ENCODE results near the gene MCRIP2. TPM values are rescaled to one million over a fixed set of nuclear protein-coding genes. Genes with fewer than 3 reads are reported as not detected.

The MCRIP2 gene
- total and polyA plus RNA-seq, 9 donors, result 0.98 to 42.3 (median 31.2) TPM

DNA sequence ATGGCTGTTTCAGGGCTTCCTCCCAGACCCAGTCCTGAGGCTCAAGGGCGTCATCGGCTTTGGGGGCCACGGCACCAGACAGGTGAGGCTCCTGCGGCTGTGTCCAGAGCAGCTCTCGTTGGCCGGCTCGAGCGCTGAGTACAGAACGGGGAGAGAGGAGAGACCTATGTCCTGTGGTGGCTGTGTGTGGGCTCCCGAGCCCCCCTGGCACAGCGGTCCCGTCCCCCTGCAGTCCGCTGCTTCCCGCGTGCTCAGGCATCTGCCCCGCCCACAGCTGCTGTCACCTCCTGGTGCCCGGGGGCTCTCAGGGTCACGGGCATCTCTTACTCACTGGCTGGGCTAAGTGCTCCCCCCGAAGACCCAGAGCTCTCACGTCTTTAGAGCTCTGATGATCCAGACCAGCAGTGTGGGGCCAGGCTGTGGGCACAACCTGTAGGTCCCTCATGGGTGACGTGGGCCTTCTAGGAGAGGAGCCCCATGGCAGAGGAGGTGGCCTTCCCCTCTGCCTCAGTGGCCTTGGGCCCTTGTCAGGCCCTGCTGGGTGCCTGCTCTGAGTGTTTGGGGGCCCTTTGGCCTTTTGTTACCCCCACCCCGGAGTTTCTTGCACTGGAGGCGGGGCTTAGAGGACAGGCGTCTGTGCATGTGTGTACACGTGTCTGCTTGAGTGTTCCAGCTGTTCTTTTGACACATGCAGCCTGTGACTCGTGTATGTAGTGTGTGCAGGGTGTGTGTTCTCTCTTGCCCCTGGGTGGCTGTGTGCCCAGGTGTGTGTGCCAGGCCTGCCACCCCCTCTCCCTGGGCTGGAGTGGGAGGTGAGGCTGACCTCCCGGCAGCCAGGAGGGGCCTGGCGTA, 11.1 kb downstream of the MCRIP2 start:
- WGBS, 3 donors, result 79 to 81% (median 81%) methylated on average over 28 of the region's 28 CpGs
- DNase-seq, result no peak
- intact Hi-C loops (cut with DNase I), result loop anchor here in 1 of 4 donors (10.0 kb wide), 1 partner anchor 268 kb away; the partner anchor contains the start of gene PGAP6

DNA sequence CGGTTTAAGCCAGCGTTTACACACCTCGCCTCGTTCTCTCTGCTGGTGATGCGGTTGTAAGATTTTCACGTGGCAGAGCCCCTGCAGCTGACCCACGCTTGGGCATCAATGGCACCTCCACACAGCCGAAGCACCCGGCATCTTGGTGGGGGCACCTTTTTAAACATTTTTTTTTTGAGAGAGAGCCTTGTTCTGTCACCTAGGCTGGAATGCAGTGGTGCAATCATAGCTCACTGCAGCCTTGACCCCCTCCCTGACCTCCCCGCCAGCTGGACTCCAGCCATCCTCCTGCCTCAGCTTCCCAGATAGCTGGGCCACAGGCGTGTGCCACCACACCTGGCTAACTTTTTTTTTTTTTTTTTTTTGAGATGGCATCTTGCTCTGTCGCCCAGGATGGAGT, 12.4 kb downstream of the MCRIP2 start:
- H3K27ac ChIP-seq, result no peak overlapping the region
- DNase-seq, result no peak
- no peaks in the 10 kb centered on the region for H3K9me3 ChIP-seq
- WGBS, 3 donors, result 72 to 84% (median 76%) methylated on average over 12 of the region's 12 CpGs
- peaks cover 5% of the 10 kb centered on the region for H3K4me1 ChIP-seq (ENCODE audit: insufficient read depth)
- H3K27me3 ChIP-seq, result no peaks in the 10 kb centered on the region
- no peak overlapping the region for H3K4me3 ChIP-seq
- H3K36me3 ChIP-seq, result no peaks in the 10 kb centered on the region
- intact Hi-C loops (cut with DNase I), result loop anchor here in 1 of 4 donors (10.0 kb wide), 1 partner anchor 269 kb away; the partner anchor contains the start of gene PGAP6
- TF ChIP-seq EP300 (IDR thresholded peaks at IDR 0.05) (no peak), POLR2A (IDR thresholded peaks at IDR 0.05) (no peak)
- TF ChIP-seq, protein P1, sequence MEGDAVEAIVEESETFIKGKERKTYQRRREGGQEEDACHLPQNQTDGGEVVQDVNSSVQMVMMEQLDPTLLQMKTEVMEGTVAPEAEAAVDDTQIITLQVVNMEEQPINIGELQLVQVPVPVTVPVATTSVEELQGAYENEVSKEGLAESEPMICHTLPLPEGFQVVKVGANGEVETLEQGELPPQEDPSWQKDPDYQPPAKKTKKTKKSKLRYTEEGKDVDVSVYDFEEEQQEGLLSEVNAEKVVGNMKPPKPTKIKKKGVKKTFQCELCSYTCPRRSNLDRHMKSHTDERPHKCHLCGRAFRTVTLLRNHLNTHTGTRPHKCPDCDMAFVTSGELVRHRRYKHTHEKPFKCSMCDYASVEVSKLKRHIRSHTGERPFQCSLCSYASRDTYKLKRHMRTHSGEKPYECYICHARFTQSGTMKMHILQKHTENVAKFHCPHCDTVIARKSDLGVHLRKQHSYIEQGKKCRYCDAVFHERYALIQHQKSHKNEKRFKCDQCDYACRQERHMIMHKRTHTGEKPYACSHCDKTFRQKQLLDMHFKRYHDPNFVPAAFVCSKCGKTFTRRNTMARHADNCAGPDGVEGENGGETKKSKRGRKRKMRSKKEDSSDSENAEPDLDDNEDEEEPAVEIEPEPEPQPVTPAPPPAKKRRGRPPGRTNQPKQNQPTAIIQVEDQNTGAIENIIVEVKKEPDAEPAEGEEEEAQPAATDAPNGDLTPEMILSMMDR (IDR thresholded peaks at IDR 0.05), result no peak

More for the DNA sequence above, 11.1 kb downstream of the MCRIP2 start:
- Histone ChIP-seq H3K27ac (no peak overlapping the region), H3K4me3 (no peak overlapping the region), H3K27me3 (no peaks in the 10 kb centered on the region), H3K9me3 (no peaks in the 10 kb centered on the region), H3K36me3 (no peaks in the 10 kb centered on the region), H3K4me1 (ENCODE audit: insufficient read depth) (peaks cover 8% of the 10 kb centered on the region)
- TF ChIP-seq POLR2A (IDR thresholded peaks at IDR 0.05), result no peak
- TF ChIP-seq EP300 (IDR thresholded peaks at IDR 0.05), result no peak
- TF ChIP-seq, protein P1 (IDR thresholded peaks at IDR 0.05), result no peak

DNA sequence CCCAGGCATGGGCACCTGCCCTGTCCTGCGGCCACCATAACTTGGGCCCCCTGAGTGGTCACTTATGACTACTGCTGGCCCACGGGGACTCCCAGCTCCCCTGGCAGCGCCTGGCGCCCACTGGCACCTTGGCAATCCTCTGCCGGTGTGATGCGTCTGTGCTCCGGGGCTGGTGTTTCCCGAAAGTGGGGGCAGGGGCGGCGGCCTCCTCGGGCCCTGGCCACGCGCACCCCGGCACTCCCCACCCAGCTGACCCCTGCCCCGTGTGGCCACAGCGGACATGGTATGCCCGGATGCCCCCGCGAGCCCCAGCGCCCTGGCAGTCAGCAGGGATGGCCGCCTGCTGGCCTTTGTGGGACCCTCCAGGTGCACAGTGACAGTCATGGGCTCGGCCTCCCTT, 15.9 kb downstream of the MCRIP2 start:
- Histone ChIP-seq H3K4me1 (ENCODE audit: insufficient read depth) (peaks cover 5% of the 10 kb centered on the region), H3K27me3 (no peaks in the 10 kb centered on the region), H3K4me3 (no peak overlapping the region), H3K27ac (no peak overlapping the region), H3K9me3 (no peaks in the 10 kb centered on the region), H3K36me3 (no peaks in the 10 kb centered on the region)
- intact Hi-C loops (cut with DNase I), result loop anchor here in 2 of 4 donors (5.0 to 10.0 kb wide), 2 partner anchors 70 to 273 kb away; partner anchors contain the start of gene PGAP6 (in 1 of the 2)
- no peak for DNase-seq
- 89 to 92% (median 91%) methylated on average over 22 of the region's 22 CpGs for WGBS, 3 donors
- TF ChIP-seq, protein P1 (IDR thresholded peaks at IDR 0.05), result no peak
- TF ChIP-seq EP300 (IDR thresholded peaks at IDR 0.05) (no peak), POLR2A (IDR thresholded peaks at IDR 0.05) (no peak)

DNA sequence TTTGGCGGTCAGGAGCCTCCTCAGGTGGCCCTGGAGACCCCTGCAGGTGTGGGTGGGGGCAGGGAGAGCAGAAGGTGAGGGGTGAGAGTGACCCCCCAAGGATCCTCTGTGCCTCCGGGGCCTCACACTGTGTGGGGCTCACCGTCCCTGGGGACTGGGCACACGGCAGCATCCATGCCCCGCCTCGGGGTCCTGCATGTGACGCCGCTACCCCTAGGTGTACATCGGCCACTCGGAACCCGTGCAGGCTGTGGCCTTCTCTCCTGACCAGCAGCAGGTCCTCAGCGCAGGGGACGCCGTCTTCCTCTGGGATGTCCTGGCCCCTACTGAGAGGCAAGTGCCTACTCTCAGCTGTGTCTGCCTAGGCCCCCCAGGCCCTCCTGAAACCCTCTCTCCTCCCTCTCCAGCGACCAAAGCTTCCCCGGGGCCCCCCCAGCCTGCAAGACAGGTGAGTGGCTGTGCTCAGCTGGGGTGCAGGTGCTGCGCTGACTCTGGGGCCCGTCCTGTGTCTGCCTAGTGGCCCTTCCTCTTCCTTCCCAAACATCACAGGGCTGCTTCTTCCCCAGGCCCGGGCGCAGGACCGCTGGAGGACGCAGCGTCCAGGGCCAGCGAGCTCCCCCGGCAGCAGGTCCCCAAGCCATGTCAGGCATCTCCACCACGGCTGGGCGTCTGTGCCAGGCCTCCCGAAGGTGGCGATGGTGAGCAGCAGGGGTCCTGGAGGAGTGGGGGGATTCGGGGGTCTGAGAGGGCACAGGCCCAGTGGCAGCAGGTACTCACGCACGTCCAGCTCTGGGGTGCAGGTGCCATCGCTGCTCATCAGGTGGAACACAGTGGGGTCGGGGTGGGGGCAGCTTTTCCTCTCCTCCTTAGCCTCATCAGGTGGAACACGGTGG, 17.3 kb downstream of the MCRIP2 start:
- Histone ChIP-seq H3K9me3 (no peaks in the 10 kb centered on the region), H3K4me3 (no peak overlapping the region), H3K4me1 (ENCODE audit: insufficient read depth) (peaks cover 5% of the 10 kb centered on the region), H3K27me3 (no peaks in the 10 kb centered on the region), H3K36me3 (no peaks in the 10 kb centered on the region), H3K27ac (no peak overlapping the region)
- peak in 1 of 5 donors; percentile 42 for DNase-seq
- 86 to 89% (median 89%) methylated on average over 34 to 35 of the region's 35 CpGs for WGBS, 3 donors
- TF ChIP-seq, protein P1 (IDR thresholded peaks at IDR 0.05), result no peak
- TF ChIP-seq POLR2A (IDR thresholded peaks at IDR 0.05) (no peak), EP300 (IDR thresholded peaks at IDR 0.05) (no peak)
- intact Hi-C loops (cut with DNase I), result loop anchor here in 2 of 4 donors (5.0 to 10.0 kb wide), 2 partner anchors 72 to 274 kb away; partner anchors contain the start of gene PGAP6 (in 1 of the 2)
